PFSK-1 (cell line): Measurements from ENCODE around the gene DACH1.

Experiments used
- FOXP2 ChIP-seq: optimal IDR thresholded peaks from 2 replicates; pipeline ENCODE3; 2011; ENCODE audit warnings: borderline replicate concordance, control low read depth, inconsistent platforms; ENCODE audit not compliant: insufficient read depth; ENCODE audit errors: extremely low read length, extremely low read depth
- POLR2AphosphoS5 ChIP-seq: IDR thresholded peaks from 2 replicates; pipeline ENCODE4 v1.6.1; 2012; ENCODE audit warnings: low read depth, mild to moderate bottlenecking, control low read depth, low read length, moderate library complexity
- SIN3A ChIP-seq: IDR thresholded peaks from 2 replicates; pipeline ENCODE4 v1.6.1; 2012; ENCODE audit warnings: mild to moderate bottlenecking, low read length, moderate library complexity, borderline replicate concordance; ENCODE audit not compliant: insufficient read depth
- TAF1 ChIP-seq: IDR thresholded peaks from 2 replicates; pipeline ENCODE4 v1.6.1; 2012; ENCODE audit warnings: low read length, control low read depth, borderline replicate concordance; ENCODE audit not compliant: insufficient read depth
- TF ChIP-seq, protein P1 (sequence below), 2 experiments: IDR thresholded peaks; 2 replicates each; pipeline versions ENCODE4 v1.6.1 to v1.8.0; 2011 to 2012; ENCODE audit warnings: low read depth in 2 of 2, low read length in 2 of 2, control low read depth in 1 of 2, inconsistent platforms in 1 of 2, mild to moderate bottlenecking in 1 of 2, moderate library complexity in 1 of 2; ENCODE audit not compliant: insufficient read depth in 1 of 2

Gene DACH1

DNA sequence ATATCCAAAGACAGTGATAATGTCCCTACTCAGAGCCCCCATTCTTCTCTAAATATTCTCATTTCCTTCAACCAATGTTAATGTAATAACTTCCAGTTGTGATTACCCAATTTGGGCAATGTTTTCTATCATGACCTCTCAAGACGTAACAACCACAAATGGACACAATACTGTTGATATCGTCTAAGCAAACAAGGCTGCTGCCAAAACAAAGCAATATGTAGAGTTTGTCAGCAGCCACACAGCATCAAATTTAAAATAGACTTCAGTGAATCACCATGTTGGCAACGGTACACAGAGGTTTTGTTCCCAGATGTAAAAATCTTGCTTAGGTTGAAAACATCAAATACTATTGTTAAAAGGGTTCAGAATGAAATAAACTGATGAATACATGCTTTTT, 205.1 kb downstream of the DACH1 start:
- TF ChIP-seq POLR2AphosphoS5 (no peak), SIN3A (no peak)
- TF ChIP-seq, protein P1, sequence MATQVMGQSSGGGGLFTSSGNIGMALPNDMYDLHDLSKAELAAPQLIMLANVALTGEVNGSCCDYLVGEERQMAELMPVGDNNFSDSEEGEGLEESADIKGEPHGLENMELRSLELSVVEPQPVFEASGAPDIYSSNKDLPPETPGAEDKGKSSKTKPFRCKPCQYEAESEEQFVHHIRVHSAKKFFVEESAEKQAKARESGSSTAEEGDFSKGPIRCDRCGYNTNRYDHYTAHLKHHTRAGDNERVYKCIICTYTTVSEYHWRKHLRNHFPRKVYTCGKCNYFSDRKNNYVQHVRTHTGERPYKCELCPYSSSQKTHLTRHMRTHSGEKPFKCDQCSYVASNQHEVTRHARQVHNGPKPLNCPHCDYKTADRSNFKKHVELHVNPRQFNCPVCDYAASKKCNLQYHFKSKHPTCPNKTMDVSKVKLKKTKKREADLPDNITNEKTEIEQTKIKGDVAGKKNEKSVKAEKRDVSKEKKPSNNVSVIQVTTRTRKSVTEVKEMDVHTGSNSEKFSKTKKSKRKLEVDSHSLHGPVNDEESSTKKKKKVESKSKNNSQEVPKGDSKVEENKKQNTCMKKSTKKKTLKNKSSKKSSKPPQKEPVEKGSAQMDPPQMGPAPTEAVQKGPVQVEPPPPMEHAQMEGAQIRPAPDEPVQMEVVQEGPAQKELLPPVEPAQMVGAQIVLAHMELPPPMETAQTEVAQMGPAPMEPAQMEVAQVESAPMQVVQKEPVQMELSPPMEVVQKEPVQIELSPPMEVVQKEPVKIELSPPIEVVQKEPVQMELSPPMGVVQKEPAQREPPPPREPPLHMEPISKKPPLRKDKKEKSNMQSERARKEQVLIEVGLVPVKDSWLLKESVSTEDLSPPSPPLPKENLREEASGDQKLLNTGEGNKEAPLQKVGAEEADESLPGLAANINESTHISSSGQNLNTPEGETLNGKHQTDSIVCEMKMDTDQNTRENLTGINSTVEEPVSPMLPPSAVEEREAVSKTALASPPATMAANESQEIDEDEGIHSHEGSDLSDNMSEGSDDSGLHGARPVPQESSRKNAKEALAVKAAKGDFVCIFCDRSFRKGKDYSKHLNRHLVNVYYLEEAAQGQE (IDR thresholded peaks at IDR 0.05; ENCODE audit: insufficient read depth in 1 of 2, low read depth in 2 of 2, low read length in 2 of 2) = no peak

DNA sequence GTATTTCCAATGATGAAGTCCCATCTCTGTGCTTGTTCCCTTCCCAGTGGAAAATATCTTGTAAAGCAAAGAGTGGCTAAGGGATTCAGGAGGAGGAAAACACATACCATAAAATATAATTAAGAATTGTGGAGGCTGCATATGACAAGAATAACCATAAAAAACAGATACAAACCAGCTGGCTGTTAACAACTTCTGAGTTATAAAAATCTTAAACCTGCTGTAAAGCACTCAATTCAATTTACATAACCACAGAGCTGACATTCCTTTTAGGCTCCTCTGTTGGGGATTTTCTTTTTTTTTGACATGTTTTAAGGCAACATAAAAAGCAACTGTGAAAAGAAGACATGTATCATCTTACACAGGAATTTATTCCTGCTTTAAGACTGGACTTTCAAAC, 207.6 kb downstream of the DACH1 start:
- no peak for TF ChIP-seq POLR2AphosphoS5
- TF ChIP-seq, protein P1 (IDR thresholded peaks at IDR 0.05; ENCODE audit: insufficient read depth in 1 of 2, low read depth in 2 of 2, low read length in 2 of 2) = no peak
- no peak for TF ChIP-seq SIN3A
- no peak for TF ChIP-seq FOXP2
- TF ChIP-seq TAF1 = no peak

DNA sequence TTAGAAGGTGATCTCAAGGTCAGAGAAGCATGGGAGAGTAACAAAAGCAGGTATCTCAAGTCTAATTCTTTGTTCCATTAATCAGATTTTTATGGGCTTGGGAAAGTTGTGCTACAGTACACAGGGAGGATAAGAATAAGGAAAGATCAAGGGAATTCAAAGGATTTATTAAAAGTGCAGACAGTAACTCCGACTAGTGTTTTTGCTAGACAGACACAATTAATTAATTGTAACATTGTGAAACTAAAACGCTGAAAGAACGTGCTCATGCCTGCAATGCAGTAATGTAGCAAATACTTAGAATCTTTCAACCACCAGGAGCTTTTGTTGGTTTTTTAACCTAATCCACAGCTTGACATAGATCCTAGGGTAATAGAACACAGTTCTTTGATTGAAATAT, 221.5 kb downstream of the DACH1 start:
- TF ChIP-seq FOXP2 (no peak), TAF1 (no peak), POLR2AphosphoS5 (no peak), SIN3A (no peak)
- TF ChIP-seq, protein P1 (IDR thresholded peaks at IDR 0.05; ENCODE audit: insufficient read depth in 1 of 2, low read depth in 2 of 2, low read length in 2 of 2) = no peak

DNA sequence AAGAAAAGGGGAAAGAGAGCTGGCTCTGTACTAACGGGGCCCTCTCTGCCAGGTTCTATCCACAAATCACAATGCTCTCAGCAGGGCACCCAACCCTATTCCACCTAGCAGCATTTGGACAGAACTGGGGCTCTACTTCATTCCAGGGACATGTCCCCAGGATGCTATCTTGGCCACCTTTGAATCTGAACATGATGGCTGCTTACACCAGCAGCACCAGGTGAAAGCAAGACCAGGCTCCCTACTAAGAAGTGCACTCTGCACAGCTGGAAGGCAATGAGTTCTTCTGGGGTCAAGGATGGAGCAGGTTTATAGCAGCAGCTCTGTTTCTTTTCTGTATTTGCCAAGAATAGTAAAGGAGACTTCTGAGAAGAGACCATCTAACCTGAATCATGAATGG, 222.4 kb downstream of the DACH1 start:
- TF ChIP-seq TAF1 (no peak), POLR2AphosphoS5 (no peak), SIN3A (no peak), FOXP2 (no peak)
- TF ChIP-seq, protein P1 (IDR thresholded peaks at IDR 0.05; ENCODE audit: insufficient read depth in 1 of 2, low read depth in 2 of 2, low read length in 2 of 2) = no peak

DNA sequence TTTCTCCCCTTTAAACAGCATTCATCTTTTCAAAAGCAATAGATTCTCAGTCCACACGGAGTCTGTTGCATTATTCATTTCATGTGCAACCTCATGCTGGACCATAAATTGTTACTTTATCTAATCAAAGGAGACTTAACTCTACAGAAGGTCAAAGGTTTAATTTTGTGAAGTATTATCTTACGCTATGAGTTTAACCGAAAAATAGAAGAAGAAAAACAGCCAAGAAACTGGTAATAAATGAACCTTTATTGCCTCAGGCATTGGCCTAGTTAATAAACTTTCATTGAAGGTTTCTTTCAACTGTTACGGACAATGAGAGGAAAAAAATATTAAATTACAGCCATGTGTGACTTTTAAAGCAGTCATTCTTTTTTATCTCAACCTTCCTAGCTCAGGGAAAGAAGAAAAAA, 223.6 kb downstream of the DACH1 start:
- TF ChIP-seq, protein P1 (IDR thresholded peaks at IDR 0.05; ENCODE audit: insufficient read depth in 1 of 2, low read depth in 2 of 2, low read length in 2 of 2) = no peak
- no peak for TF ChIP-seq POLR2AphosphoS5
- no peak for TF ChIP-seq TAF1
- no peak for TF ChIP-seq SIN3A
- no peak for TF ChIP-seq FOXP2
